Esophagus muscularis mucosa (tissue), 2 donors: ENCODE results near the gene SIK3.

Source experiments
- EP300 ChIP-seq: sonication (generic); formaldehyde crosslinking; IDR thresholded peaks from one replicate; pipeline ENCODE4 v1.6.1; 2017; ENCODE audit warnings: antibody characterized with exemption
- POLR2A ChIP-seq: fragments of 450-650 bp; IDR thresholded peaks from one replicate; pipeline ENCODE4 v1.6.1; 2017; ENCODE audit warnings: antibody characterized with exemption, moderate library complexity, mild to moderate bottlenecking, low read depth

DNA sequence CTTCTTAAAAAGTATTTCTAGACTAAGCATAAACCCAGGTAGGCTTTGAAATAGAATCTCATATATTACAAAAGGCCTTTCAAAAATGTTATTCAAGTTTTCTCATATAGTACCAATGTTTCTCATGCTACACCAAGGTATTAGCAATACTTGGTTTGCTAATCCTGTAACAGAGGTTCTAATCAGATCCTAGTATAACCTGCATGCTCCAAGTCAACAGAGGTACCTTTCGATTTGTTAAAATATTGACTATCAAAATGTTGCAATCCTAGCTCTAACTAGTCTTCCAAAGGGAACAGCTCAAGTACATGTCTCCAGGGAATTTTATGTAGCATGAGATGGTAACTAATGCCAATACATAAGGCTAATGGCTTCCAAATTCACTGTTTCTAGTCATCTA is 162.7 kb downstream of the SIK3 start:
- TF ChIP-seq EP300 (no peak), POLR2A (no peak)
